B cell (primary cell): ENCODE data around the gene LRRC37A3.
"Not testable (repeated sequence)": the region's sequence is repeated elsewhere in the genome, so short reads cannot be mapped to it uniquely, and the experiment has no call there.

Experiments used
- EZH2 ChIP-seq: IDR thresholded peaks from 2 replicates; pipeline ENCODE4 v1.6.1; 2012; ENCODE audit warnings: borderline replicate concordance, low read depth, mild to moderate bottlenecking, moderate library complexity, low read length; ENCODE audit not compliant: insufficient read depth, poor library complexity, severe bottlenecking
- TF ChIP-seq, protein P1 (sequence below): fragments of 200-600 bp; IDR thresholded peaks from one replicate; pipeline ENCODE4 v1.8.0; 2022; ENCODE audit warnings: antibody characterized with exemption, mild to moderate bottlenecking

DNA sequence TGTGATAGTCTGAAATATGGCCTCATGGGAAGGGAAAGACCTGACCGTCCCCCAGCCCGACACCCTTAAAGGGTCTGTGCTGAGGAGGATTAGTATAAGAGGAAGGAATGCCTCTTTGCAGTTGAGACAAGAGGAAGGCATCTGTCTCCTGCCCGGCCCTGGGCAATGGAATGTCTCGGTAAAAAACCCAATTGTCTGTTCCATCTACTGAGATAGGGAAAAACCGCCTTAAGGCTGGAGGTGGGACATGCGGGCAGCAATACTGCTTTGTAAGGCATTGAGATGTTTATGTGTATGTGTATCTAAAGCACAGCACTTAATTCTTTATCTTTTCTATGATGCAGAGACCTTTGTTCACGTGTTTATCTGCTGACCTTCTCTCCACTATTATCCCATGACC lies 11.1 kb upstream of the LRRC37A3 start:
- TF ChIP-seq, protein P1, sequence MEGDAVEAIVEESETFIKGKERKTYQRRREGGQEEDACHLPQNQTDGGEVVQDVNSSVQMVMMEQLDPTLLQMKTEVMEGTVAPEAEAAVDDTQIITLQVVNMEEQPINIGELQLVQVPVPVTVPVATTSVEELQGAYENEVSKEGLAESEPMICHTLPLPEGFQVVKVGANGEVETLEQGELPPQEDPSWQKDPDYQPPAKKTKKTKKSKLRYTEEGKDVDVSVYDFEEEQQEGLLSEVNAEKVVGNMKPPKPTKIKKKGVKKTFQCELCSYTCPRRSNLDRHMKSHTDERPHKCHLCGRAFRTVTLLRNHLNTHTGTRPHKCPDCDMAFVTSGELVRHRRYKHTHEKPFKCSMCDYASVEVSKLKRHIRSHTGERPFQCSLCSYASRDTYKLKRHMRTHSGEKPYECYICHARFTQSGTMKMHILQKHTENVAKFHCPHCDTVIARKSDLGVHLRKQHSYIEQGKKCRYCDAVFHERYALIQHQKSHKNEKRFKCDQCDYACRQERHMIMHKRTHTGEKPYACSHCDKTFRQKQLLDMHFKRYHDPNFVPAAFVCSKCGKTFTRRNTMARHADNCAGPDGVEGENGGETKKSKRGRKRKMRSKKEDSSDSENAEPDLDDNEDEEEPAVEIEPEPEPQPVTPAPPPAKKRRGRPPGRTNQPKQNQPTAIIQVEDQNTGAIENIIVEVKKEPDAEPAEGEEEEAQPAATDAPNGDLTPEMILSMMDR, result not testable (repeated sequence)
- TF ChIP-seq EZH2, result not testable (repeated sequence)
